ENCODE data around the gene TNFRSF13B. TPM values are rescaled to one million over a fixed set of nuclear protein-coding genes. Genes with fewer than 3 reads are reported as not detected.

Gene TNFRSF13B
- total RNA-seq, 1 experiment from 2014 or later: not detected

DNA sequence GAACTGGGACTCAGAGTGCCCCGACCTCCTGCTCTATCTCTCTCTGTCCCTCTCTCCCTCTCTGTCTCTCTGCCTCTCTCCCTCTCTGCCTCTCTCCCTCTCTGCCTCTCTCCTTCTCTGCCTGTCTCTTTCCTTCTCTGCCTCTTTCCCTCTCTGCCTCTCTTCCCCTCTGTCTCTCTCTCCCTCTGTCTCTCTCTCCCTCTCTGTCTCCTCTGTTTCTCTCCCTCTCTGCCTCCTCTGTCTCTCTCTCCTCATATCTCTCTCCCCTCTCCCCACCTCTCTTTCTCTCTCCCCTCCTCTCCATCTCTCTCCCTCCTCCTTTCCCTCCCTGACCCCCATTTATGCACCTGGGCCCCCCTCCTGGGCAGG is 32.7 kb downstream of the TNFRSF13B start:
- Mint-ChIP-seq H3K27ac (ENCODE audit: unreplicated experiment) (no peak overlapping the region), H3K9me3 (ENCODE audit: low read depth, unreplicated experiment) (no peaks in the 10 kb centered on the region), H3K36me3 (ENCODE audit: insufficient read depth, unreplicated experiment) (no peaks in the 10 kb centered on the region), H3K4me3 (ENCODE audit: low read depth, unreplicated experiment) (no peak overlapping the region), H3K4me1 (ENCODE audit: low read depth, unreplicated experiment) (no peaks in the 10 kb centered on the region), H3K27me3 (ENCODE audit: unreplicated experiment) (peaks cover 29% of the 10 kb centered on the region)
- DNase-seq: no peak
- BruUV-seq (replicated peaks): no TSS peak
- CTCF ChIA-PET: no interaction called here
- TF ChIP-seq, protein P1, sequence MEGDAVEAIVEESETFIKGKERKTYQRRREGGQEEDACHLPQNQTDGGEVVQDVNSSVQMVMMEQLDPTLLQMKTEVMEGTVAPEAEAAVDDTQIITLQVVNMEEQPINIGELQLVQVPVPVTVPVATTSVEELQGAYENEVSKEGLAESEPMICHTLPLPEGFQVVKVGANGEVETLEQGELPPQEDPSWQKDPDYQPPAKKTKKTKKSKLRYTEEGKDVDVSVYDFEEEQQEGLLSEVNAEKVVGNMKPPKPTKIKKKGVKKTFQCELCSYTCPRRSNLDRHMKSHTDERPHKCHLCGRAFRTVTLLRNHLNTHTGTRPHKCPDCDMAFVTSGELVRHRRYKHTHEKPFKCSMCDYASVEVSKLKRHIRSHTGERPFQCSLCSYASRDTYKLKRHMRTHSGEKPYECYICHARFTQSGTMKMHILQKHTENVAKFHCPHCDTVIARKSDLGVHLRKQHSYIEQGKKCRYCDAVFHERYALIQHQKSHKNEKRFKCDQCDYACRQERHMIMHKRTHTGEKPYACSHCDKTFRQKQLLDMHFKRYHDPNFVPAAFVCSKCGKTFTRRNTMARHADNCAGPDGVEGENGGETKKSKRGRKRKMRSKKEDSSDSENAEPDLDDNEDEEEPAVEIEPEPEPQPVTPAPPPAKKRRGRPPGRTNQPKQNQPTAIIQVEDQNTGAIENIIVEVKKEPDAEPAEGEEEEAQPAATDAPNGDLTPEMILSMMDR (IDR thresholded peaks at IDR 0.05; ENCODE audit: unreplicated experiment): no peak
- intact Hi-C loops (cut with micrococcal nuclease; ENCODE audit: unreplicated experiment): no loop called here

GRCh38 chr17:16938496-16939207 is 33.3 kb downstream of the TNFRSF13B start:
- H3K27ac Mint-ChIP-seq (ENCODE audit: unreplicated experiment): no peak overlapping the region
- TF ChIP-seq, protein P1 (IDR thresholded peaks at IDR 0.05; ENCODE audit: unreplicated experiment): no peak
- CTCF ChIA-PET: no interaction called here
- BruUV-seq (replicated peaks): no TSS peak
- H3K27me3 Mint-ChIP-seq (ENCODE audit: unreplicated experiment): peaks cover 29% of the 10 kb centered on the region
- no peaks in the 10 kb centered on the region for H3K36me3 Mint-ChIP-seq (ENCODE audit: insufficient read depth, unreplicated experiment)
- no peak overlapping the region for H3K4me3 Mint-ChIP-seq (ENCODE audit: low read depth, unreplicated experiment)
- H3K9me3 Mint-ChIP-seq (ENCODE audit: low read depth, unreplicated experiment): no peaks in the 10 kb centered on the region
- intact Hi-C loops (cut with micrococcal nuclease; ENCODE audit: unreplicated experiment): no loop called here
- H3K4me1 Mint-ChIP-seq (ENCODE audit: low read depth, unreplicated experiment): no peaks in the 10 kb centered on the region
- DNase-seq: no peak

GRCh38 chr17:16938031-16938430 is 33.9 kb downstream of the TNFRSF13B start:
- TF ChIP-seq, protein P1 (IDR thresholded peaks at IDR 0.05; ENCODE audit: unreplicated experiment): no peak
- Mint-ChIP-seq H3K27me3 (ENCODE audit: unreplicated experiment) (peaks cover 29% of the 10 kb centered on the region), H3K4me1 (ENCODE audit: low read depth, unreplicated experiment) (no peaks in the 10 kb centered on the region), H3K4me3 (ENCODE audit: low read depth, unreplicated experiment) (no peak overlapping the region), H3K9me3 (ENCODE audit: low read depth, unreplicated experiment) (no peaks in the 10 kb centered on the region), H3K36me3 (ENCODE audit: insufficient read depth, unreplicated experiment) (no peaks in the 10 kb centered on the region), H3K27ac (ENCODE audit: unreplicated experiment) (no peak overlapping the region)
- CTCF ChIA-PET: no interaction called here
- intact Hi-C loops (cut with micrococcal nuclease; ENCODE audit: unreplicated experiment): no loop called here
- no TSS peak for BruUV-seq (replicated peaks)
- DNase-seq: no peak

DNA sequence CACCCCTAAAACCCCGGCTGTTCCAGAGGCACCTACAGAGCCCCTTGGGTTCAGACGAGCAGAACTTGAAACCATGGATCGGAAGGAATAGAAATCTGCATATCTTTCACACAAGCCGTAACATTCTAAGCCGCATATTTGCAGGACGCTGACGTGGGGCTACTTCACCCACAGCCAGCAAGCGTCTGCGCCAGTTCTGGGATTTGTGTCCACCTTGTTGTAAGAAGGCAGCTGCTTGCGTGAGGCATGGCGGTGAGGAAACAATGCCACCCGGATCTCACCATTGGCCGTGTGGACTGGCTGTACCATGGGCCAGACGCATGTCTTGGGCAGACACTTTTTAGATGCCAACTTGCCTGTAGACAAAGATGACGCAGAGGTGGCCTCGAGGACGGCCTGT is 34.5 kb downstream of the TNFRSF13B start:
- intact Hi-C loops (cut with micrococcal nuclease; ENCODE audit: unreplicated experiment): no loop called here
- Mint-ChIP-seq H3K27ac (ENCODE audit: unreplicated experiment) (no peak overlapping the region), H3K4me1 (ENCODE audit: low read depth, unreplicated experiment) (no peaks in the 10 kb centered on the region), H3K36me3 (ENCODE audit: insufficient read depth, unreplicated experiment) (no peaks in the 10 kb centered on the region), H3K27me3 (ENCODE audit: unreplicated experiment) (peaks cover 29% of the 10 kb centered on the region), H3K9me3 (ENCODE audit: low read depth, unreplicated experiment) (no peaks in the 10 kb centered on the region), H3K4me3 (ENCODE audit: low read depth, unreplicated experiment) (no peak overlapping the region)
- no peak for DNase-seq
- CTCF ChIA-PET: no interaction called here
- TF ChIP-seq, protein P1 (IDR thresholded peaks at IDR 0.05; ENCODE audit: unreplicated experiment): no peak
- no TSS peak for BruUV-seq (replicated peaks)
